Prostate gland (tissue), 2 donors: ENCODE data around the gene AP2M1. TPM values are rescaled to one million over a fixed set of nuclear protein-coding genes. Genes with fewer than 3 reads are reported as not detected.

ENCODE experiments used
- DNase-seq: peaks from one replicate; pipeline ENCODE4 v3.0.0-alpha.2; 2019; ENCODE audit warnings: low spot score
- H3K27ac ChIP-seq, 2 donors: fragments of 200-600 bp; sonication (generic); 2 replicates each; pipeline ENCODE4 v1.5.1; 2017 to 2019
- H3K27me3 ChIP-seq: fragments of 200-600 bp; sonication (generic); replicated peaks from 2 replicates; pipeline ENCODE4 v1.5.1; 2019; ENCODE audit not compliant: insufficient read depth
- H3K36me3 ChIP-seq, 2 donors: fragments of 200-600 bp; sonication (generic); 1 replicate in 1 of 2; 2 replicates in 1 of 2; pipeline versions ENCODE4 v1.5.1 to v1.8.1; 2017 to 2019
- H3K4me1 ChIP-seq: fragments of 200-600 bp; sonication (generic); replicated peaks from 2 replicates; pipeline ENCODE4 v1.5.1; 2019
- H3K4me3 ChIP-seq, 2 donors: fragments of 200-600 bp; sonication (generic); 2 replicates each; pipeline ENCODE4 v1.5.1; 2017 to 2019
- H3K9me3 ChIP-seq: fragments of 200-600 bp; sonication (generic); 2 replicates; pipeline ENCODE4 v1.5.1; 2017
- POLR2A ChIP-seq: fragments of 450-650 bp; IDR thresholded peaks from one replicate; pipeline ENCODE4 v1.6.1; 2016; ENCODE audit warnings: antibody characterized with exemption, mild to moderate bottlenecking
- POLR2AphosphoS5 ChIP-seq: sonication (generic); formaldehyde crosslinking; IDR thresholded peaks from one replicate; pipeline ENCODE4 v1.6.1; 2017; ENCODE audit warnings: antibody characterized with exemption
- WGBS: methylation state at CpG from one replicate; pipeline ENCODE4 v1.1.5; 2018; 5-methylcytosine and 5-hydroxymethylcytosine counted together
- intact Hi-C: fragments of 100-400 bp; cut with DNase I; formaldehyde crosslinking; loops from one replicate; pipeline ENCODE4 v1.14.2; 2022
- total RNA-seq, 2 donors: library from RNA; depleted of rRNA; stranded (reverse); fragments of >200 nt; gene quantifications; one replicate each; pipeline ENCODE4 v1.1.0, GENCODE V29; 2016
- TF ChIP-seq, protein P1 (sequence below), 4 experiments: fragments of 200-600 bp in 2 of 4; fragments of 450-650 bp in 2 of 4; sonication (generic) in 2 of 4; IDR thresholded peaks; 1 replicate in 3 of 4; 2 replicates in 1 of 4; pipeline ENCODE4 v1.5.1; 2016 to 2019; ENCODE audit warnings: antibody characterized with exemption in 4 of 4, mild to moderate bottlenecking in 2 of 4, moderate library complexity in 2 of 4

AP2M1 gene
- total RNA-seq, 2 donors from 2014 or later = 183 to 307 TPM

DNA sequence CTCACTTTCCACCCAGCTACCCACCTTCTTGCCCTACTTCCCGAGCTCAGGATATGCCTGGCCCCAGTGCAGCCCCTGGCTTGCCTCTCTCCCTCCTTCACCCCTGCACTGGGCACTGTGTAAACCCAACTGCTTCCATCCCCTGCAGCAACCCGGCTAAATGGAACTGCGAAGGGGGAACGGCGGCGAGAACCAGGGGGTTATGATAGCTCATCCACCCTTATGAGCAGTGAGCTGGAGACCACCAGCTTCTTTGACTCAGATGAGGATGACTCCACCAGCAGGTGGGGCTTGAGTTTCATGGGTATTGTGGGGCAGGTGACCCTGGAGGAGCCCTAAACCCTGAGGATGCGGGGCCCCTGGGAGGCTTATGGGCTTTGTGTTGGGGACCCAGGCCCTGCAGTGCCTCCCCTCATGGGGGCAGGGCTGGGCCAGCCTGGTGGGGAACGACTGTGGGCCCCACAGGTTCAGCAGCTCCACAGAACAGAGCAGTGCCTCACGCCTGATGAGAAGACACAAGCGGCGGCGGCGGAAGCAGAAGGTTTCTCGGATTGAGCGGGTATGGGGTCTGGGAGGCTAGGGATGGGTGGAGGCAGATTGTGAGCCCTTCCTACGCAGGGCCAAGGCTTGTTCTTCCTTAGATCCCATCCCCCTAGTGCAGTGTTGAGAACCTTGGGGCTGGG, 9.9 kb upstream of the AP2M1 start:
- Histone ChIP-seq H3K4me1 (no peaks in the 10 kb centered on the region), H3K27me3 (no peaks in the 10 kb centered on the region), H3K4me3 (no peak overlapping the region), H3K36me3 (peaks cover 34 to 36% of the 10 kb centered on the region in 2 donors), H3K9me3 (no peaks in the 10 kb centered on the region), H3K27ac (no peak overlapping the region)
- TF ChIP-seq, protein P1, sequence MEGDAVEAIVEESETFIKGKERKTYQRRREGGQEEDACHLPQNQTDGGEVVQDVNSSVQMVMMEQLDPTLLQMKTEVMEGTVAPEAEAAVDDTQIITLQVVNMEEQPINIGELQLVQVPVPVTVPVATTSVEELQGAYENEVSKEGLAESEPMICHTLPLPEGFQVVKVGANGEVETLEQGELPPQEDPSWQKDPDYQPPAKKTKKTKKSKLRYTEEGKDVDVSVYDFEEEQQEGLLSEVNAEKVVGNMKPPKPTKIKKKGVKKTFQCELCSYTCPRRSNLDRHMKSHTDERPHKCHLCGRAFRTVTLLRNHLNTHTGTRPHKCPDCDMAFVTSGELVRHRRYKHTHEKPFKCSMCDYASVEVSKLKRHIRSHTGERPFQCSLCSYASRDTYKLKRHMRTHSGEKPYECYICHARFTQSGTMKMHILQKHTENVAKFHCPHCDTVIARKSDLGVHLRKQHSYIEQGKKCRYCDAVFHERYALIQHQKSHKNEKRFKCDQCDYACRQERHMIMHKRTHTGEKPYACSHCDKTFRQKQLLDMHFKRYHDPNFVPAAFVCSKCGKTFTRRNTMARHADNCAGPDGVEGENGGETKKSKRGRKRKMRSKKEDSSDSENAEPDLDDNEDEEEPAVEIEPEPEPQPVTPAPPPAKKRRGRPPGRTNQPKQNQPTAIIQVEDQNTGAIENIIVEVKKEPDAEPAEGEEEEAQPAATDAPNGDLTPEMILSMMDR (IDR thresholded peaks at IDR 0.05) = no peak
- no peak for TF ChIP-seq POLR2A
- no peak for TF ChIP-seq POLR2AphosphoS5
- no peak for DNase-seq
- intact Hi-C loops = no loop called here
- 90% methylated on average over 16 of the region's 16 CpGs for WGBS

DNA sequence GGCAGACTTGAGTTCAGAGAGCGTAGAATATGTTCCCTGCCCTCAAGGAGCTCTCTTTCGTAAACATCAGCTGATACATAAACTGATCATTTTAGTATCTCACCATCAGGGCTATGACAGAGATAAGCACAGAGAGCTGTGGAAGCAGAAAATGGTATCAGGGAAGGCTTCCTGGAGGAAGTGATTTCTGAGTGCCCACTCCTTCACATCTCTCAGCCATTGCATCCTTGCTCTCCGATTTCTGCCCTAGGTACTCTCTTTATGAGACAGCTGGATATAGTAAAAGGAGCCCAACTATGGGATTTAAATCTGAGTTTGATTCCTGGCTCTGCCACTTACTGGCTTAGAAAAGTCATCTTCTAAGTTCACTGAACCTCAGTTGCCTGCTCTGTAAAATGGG, 9.1 kb upstream of the AP2M1 start:
- no peaks in the 10 kb centered on the region for H3K27me3 ChIP-seq
- intact Hi-C loops = no loop called here
- DNase-seq = no peak
- no peak overlapping the region for H3K27ac ChIP-seq
- TF ChIP-seq POLR2AphosphoS5 = no peak
- no peak for TF ChIP-seq POLR2A
- TF ChIP-seq, protein P1 (IDR thresholded peaks at IDR 0.05) = no peak
- 91% methylated on average over 3 of the region's 3 CpGs for WGBS
- no peaks in the 10 kb centered on the region for H3K9me3 ChIP-seq
- H3K4me1 ChIP-seq = no peaks in the 10 kb centered on the region
- peaks cover 36% of the 10 kb centered on the region in 2 donors for H3K36me3 ChIP-seq
- no peak overlapping the region for H3K4me3 ChIP-seq

DNA sequence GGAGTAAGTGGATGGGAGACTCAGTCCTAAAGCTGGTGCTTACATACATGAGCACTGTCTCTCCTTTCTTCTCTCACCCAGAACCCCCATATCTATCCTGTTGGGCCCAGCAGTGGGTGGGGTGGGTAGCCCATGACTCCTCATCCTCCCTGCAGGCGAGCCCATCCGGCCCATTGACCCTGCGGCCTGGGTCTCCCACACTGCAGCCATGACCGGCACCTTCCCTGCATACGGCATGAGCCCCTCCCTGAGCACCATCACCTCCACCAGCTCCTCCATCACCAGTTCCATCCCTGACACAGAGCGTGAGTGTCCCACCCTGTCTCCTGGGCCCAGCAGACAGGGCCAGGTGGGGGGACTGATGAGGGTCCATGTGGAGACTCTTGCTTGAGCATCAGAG, 8.0 kb upstream of the AP2M1 start:
- 90% methylated on average over 6 of the region's 6 CpGs for WGBS
- Histone ChIP-seq H3K36me3 (peaks cover 36 to 46% of the 10 kb centered on the region in 2 donors), H3K27ac (no peak overlapping the region), H3K9me3 (no peaks in the 10 kb centered on the region), H3K4me3 (no peak overlapping the region), H3K27me3 (no peaks in the 10 kb centered on the region), H3K4me1 (no peaks in the 10 kb centered on the region)
- no peak for DNase-seq
- TF ChIP-seq POLR2A = no peak
- TF ChIP-seq, protein P1 (IDR thresholded peaks at IDR 0.05) = no peak
- no peak for TF ChIP-seq POLR2AphosphoS5
- intact Hi-C loops = no loop called here

DNA sequence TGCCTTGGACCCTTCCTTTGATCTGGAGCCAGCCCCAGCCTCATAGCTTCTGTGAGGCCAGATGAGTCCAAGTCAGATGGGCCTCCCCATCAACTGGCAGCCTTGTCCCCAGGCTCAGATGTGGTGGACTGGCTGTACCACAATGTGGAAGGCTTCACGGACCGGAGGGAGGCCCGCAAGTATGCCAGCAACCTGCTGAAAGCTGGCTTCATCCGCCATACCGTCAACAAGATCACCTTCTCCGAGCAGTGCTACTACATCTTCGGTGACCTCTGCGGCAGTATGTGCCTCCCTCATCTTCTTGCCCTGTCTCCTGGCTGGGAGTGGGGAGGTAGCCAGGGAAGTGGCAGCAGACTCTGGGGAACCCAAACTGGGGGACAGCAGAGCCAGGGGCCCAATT, 6.9 kb upstream of the AP2M1 start:
- TF ChIP-seq POLR2A = no peak
- TF ChIP-seq POLR2AphosphoS5 = no peak
- TF ChIP-seq, protein P1 (IDR thresholded peaks at IDR 0.05) = no peak
- intact Hi-C loops = no loop called here
- Histone ChIP-seq H3K36me3 (peaks cover 36 to 50% of the 10 kb centered on the region in 2 donors), H3K27me3 (no peaks in the 10 kb centered on the region), H3K9me3 (no peaks in the 10 kb centered on the region), H3K27ac (no peak overlapping the region), H3K4me1 (no peaks in the 10 kb centered on the region), H3K4me3 (no peak overlapping the region)
- WGBS = 94% methylated on average over 8 of the region's 8 CpGs
- no peak for DNase-seq
